GM19395 (cell line): Measurements from ENCODE around the gene SEMA5B.

ENCODE experiments used
- ATAC-seq: cut with Tn5 transposase; IDR thresholded peaks from one replicate; pipeline ENCODE4 v1.9.1; 2021; ENCODE audit warnings: mild to moderate bottlenecking, moderate library complexity; ENCODE audit not compliant: unreplicated experiment

The SEMA5B gene

GRCh38 chr3:123060054-123060453, 32.5 kb upstream of the SEMA5B start:
- ATAC-seq = no peak

- ATAC-seq = no peak
These were observed 30.9 kb upstream of the SEMA5B start for GRCh38 chr3:123058505-123058904.

- no peak for ATAC-seq
These were observed 27.8 kb upstream of the SEMA5B start for GRCh38 chr3:123055352-123055751.

- ATAC-seq = no peak
These were observed 27.4 kb upstream of the SEMA5B start for GRCh38 chr3:123054931-123055330.

- ATAC-seq = no peak
These were observed 26.7 kb upstream of the SEMA5B start for GRCh38 chr3:123054109-123054778.

GRCh38 chr3:123053107-123053506, 25.5 kb upstream of the SEMA5B start:
- no peak for ATAC-seq

GRCh38 chr3:123050666-123051065, 23.1 kb upstream of the SEMA5B start:
- no peak for ATAC-seq

GRCh38 chr3:123048480-123049237, 21.1 kb upstream of the SEMA5B start:
- no peak for ATAC-seq

GRCh38 chr3:123047062-123047319, 19.4 kb upstream of the SEMA5B start:
- ATAC-seq = no peak

GRCh38 chr3:123046262-123047061, 18.9 kb upstream of the SEMA5B start:
- ATAC-seq = no peak

- ATAC-seq = no peak
These were observed 17.6 kb upstream of the SEMA5B start for GRCh38 chr3:123044981-123045763.

- ATAC-seq = no peak
These were observed 14.8 kb upstream of the SEMA5B start for GRCh38 chr3:123042413-123042812.

GRCh38 chr3:123039178-123039577, 11.6 kb upstream of the SEMA5B start:
- no peak for ATAC-seq

GRCh38 chr3:123038751-123039150, 11.2 kb upstream of the SEMA5B start:
- no peak for ATAC-seq

GRCh38 chr3:123037015-123037375, 9.4 kb upstream of the SEMA5B start:
- no peak for ATAC-seq

GRCh38 chr3:123036352-123037014, 8.9 kb upstream of the SEMA5B start:
- ATAC-seq = no peak

GRCh38 chr3:123034996-123035395, 7.4 kb upstream of the SEMA5B start:
- no peak for ATAC-seq

- ATAC-seq = no peak
These were observed 6.6 kb upstream of the SEMA5B start for GRCh38 chr3:123034120-123034519.

- ATAC-seq = no peak
These were observed 4.5 kb upstream of the SEMA5B start for GRCh38 chr3:123032057-123032456.

- no peak for ATAC-seq
These were observed 3.5 kb upstream of the SEMA5B start for GRCh38 chr3:123031051-123031450.
